K562 (cell line): ENCODE results near the gene MXRA7. TPM values are rescaled to one million over a fixed set of nuclear protein-coding genes. Genes with fewer than 3 reads are reported as not detected.

Experiments used
- ATF4 ChIP-seq: fragments of 450-650 bp; formaldehyde crosslinking; IDR thresholded peaks from 2 replicates; pipeline ENCODE4 v1.4.0; 2022; ENCODE audit warnings: mild to moderate bottlenecking, moderate library complexity
- CAMTA2 ChIP-seq: fragments of 250-450 bp; sonication (Bioruptor Pico); conservative IDR thresholded peaks from 2 replicates; pipeline ENCODE4 v1.5.1; 2022
- CHCHD3 ChIP-seq: fragments of 250-450 bp; sonication (Bioruptor Pico); IDR thresholded peaks from 2 replicates; pipeline ENCODE4 v2.1.2; 2022; ENCODE audit warnings: mild to moderate bottlenecking
- CHD1 ChIP-seq: fragments of 200-600 bp; sonication (generic); IDR thresholded peaks from one replicate; pipeline ENCODE4 v1.6.1; 2012; ENCODE audit warnings: mild to moderate bottlenecking, moderate library complexity, low read length, inconsistent platforms
- CREM ChIP-seq: IDR thresholded peaks from 2 replicates; pipeline ENCODE4 v1.6.1; 2014; ENCODE audit warnings: antibody characterized with exemption, low read depth
- EHMT2 ChIP-seq: fragments of 450-650 bp; IDR thresholded peaks from 2 replicates; pipeline ENCODE4 v1.6.1; 2018; ENCODE audit warnings: antibody characterized with exemption
- ESRRB ChIP-seq: fragments of 250-450 bp; sonication (Bioruptor Pico); IDR thresholded peaks from 2 replicates; pipeline ENCODE4 v1.5.0; 2020; ENCODE audit warnings: mild to moderate bottlenecking, moderate library complexity, borderline replicate concordance
- EWSR1 ChIP-seq: fragments of 450-650 bp; IDR thresholded peaks from 2 replicates; pipeline ENCODE4 v1.6.1; 2018; ENCODE audit warnings: borderline replicate concordance, mild to moderate bottlenecking, low read depth, moderate library complexity; ENCODE audit not compliant: partially characterized antibody
- FOXA1 ChIP-seq: fragments of 450-650 bp; IDR thresholded peaks from 2 replicates; pipeline ENCODE4 v1.6.1; 2016; ENCODE audit warnings: mild to moderate bottlenecking, borderline replicate concordance
- FOXA3 ChIP-seq, 2 experiments: fragments of 450-650 bp in 1 of 2; sonication (generic) in 1 of 2; formaldehyde crosslinking; IDR thresholded peaks in 1 of 2; conservative IDR thresholded peaks in 1 of 2; 2 replicates each; pipeline versions ENCODE4 v1.4.0 to v1.8.0; 2020 to 2022; ENCODE audit warnings: mild to moderate bottlenecking in 2 of 2, missing genetic modification reagents in 1 of 2
- GTF2F1 ChIP-seq: IDR thresholded peaks from 2 replicates; pipeline ENCODE4 v1.6.1; 2011; ENCODE audit warnings: low read depth, low read length, improper control_type of control experiment
- HDAC6 ChIP-seq: IDR thresholded peaks from 2 replicates; pipeline ENCODE4 v1.6.1; 2012; ENCODE audit warnings: low read depth, mild to moderate bottlenecking, control low read depth, inconsistent platforms, low read length, moderate library complexity
- KLF13 ChIP-seq: fragments of 450-650 bp; IDR thresholded peaks from 2 replicates; pipeline ENCODE4 v1.6.1; 2016; ENCODE audit warnings: missing genetic modification characterization, low read depth, mild to moderate bottlenecking, missing compliant biosample characterization, moderate library complexity, borderline replicate concordance
- MBD2 ChIP-seq: sonication (generic); IDR thresholded peaks from 2 replicates; pipeline ENCODE4 v1.6.1; 2016; ENCODE audit warnings: low read depth, borderline replicate concordance
- MNT ChIP-seq, 2 experiments: fragments of 450-650 bp; conservative IDR thresholded peaks; 2 replicates each; pipeline ENCODE4 v1.6.1; 2017; ENCODE audit warnings: mild to moderate bottlenecking in 2 of 2, moderate library complexity in 2 of 2
- MTF1 ChIP-seq: fragments of 250-450 bp; sonication (Bioruptor Pico); IDR thresholded peaks from 2 replicates; pipeline ENCODE4 v1.9.0; 2021; ENCODE audit warnings: moderate library complexity, mild to moderate bottlenecking, inconsistent platforms, borderline replicate concordance
- NCOA4 ChIP-seq: fragments of 450-650 bp; IDR thresholded peaks from 2 replicates; pipeline ENCODE4 v1.6.1; 2018; ENCODE audit warnings: mild to moderate bottlenecking; ENCODE audit not compliant: partially characterized antibody
- PHB ChIP-seq: fragments of 250-450 bp; sonication (Bioruptor Pico); IDR thresholded peaks from 2 replicates; pipeline ENCODE4 v1.5.0; 2021
- RBM15 ChIP-seq: fragments of 200-400 bp; formaldehyde crosslinking; IDR thresholded peaks from 2 replicates; pipeline ENCODE4 v1.6.1; 2018; ENCODE audit warnings: mild to moderate bottlenecking, low read length, moderate library complexity; ENCODE audit not compliant: insufficient read depth
- SMAD2 ChIP-seq: fragments of 150-350 bp; IDR thresholded peaks from 2 replicates; pipeline ENCODE4 v1.6.1; 2014; ENCODE audit warnings: low read depth, mild to moderate bottlenecking, low read length
- TRIM28 ChIP-seq: fragments of 450-650 bp; IDR thresholded peaks from 2 replicates; pipeline ENCODE4 v1.6.1; 2017
- XRCC4 ChIP-seq: IDR thresholded peaks from one replicate; pipeline ENCODE4 v1.6.1; 2011; ENCODE audit not compliant: insufficient read depth, insufficient read length; ENCODE audit errors: extremely low read depth
- ZKSCAN1 ChIP-seq: fragments of 150-350 bp; IDR thresholded peaks from 2 replicates; pipeline ENCODE4 v1.6.1; 2016; ENCODE audit warnings: low read depth, low read length
- ZKSCAN3 ChIP-seq: fragments of 250-450 bp; sonication (Bioruptor Pico); IDR thresholded peaks from 2 replicates; pipeline ENCODE4 v1.4.0; 2020
- ZNF12 ChIP-seq: sonication (generic); formaldehyde crosslinking; IDR thresholded peaks from 2 replicates; pipeline ENCODE4 v1.4.0; 2020; ENCODE audit warnings: mild to moderate bottlenecking, missing genetic modification reagents
- ZNF24 ChIP-seq: fragments of 450-650 bp; IDR thresholded peaks from 2 replicates; pipeline ENCODE4 v1.6.1; 2016
- ZNF274 ChIP-seq: IDR thresholded peaks from 2 replicates; pipeline ENCODE4 v1.6.1; 2011; ENCODE audit warnings: low read depth, mild to moderate bottlenecking, low read length, moderate library complexity, borderline replicate concordance
- ZNF316 ChIP-seq: fragments of 450-650 bp; IDR thresholded peaks from 2 replicates; pipeline ENCODE4 v1.6.1; 2016
- ZNF324 ChIP-seq: fragments of 250-450 bp; sonication (Bioruptor Pico); IDR thresholded peaks from 2 replicates; pipeline ENCODE4 v1.4.0; 2020; ENCODE audit warnings: mild to moderate bottlenecking
- ZNF431 ChIP-seq: sonication (generic); formaldehyde crosslinking; IDR thresholded peaks from 2 replicates; pipeline ENCODE4 v1.8.0; 2022; ENCODE audit warnings: mild to moderate bottlenecking, missing genetic modification reagents
- ZNF717 ChIP-seq: fragments of 250-450 bp; sonication (Bioruptor Pico); IDR thresholded peaks from 2 replicates; pipeline ENCODE4 v1.5.0; 2021
- ZNF77 ChIP-seq: fragments of 250-450 bp; sonication (Bioruptor Pico); IDR thresholded peaks from 2 replicates; pipeline ENCODE4 v1.5.0; 2020
- polyA plus RNA-seq, 8 experiments: library from polyadenylated mRNA; depleted of rRNA in 4 of 8; stranded (reverse) in 5 of 8; unstranded in 3 of 8; fragments of >200 nt; fragmentation: Nextera tagmentation in 2 of 8; fragmentation: Illumina TruSeq in 1 of 8; extraction: Ambion mirVana in 2 of 8; extraction: Trizol in 1 of 8; gene quantifications; 2 replicates each; pipeline versions ENCODE4 v1.2.1 to v1.2.3, GENCODE V29; 2011 to 2014; ENCODE audit warnings: inconsistent platforms in 1 of 8, missing spikeins in 1 of 8
- total RNA-seq, 7 experiments: library from RNA; depleted of rRNA in 6 of 7; stranded (reverse); fragments of >200 nt in 6 of 7; fragmentation: Illumina TruSeq in 2 of 7; extraction: Trizol in 2 of 7; gene quantifications; 2 replicates each; pipeline versions ENCODE4 v1.2.1 to v1.2.3, GENCODE V29; 2011 to 2021; ENCODE audit warnings: low replicate concordance in 1 of 7

Gene MXRA7
- total and polyA plus RNA-seq, 9 of the 15 experiments (the other 6 are each of a cell fraction or from before 2014, with no cell fraction given) = 2.6 to 38.4 (median 14.3) TPM

- TF ChIP-seq PHB (CRISPR knock-in tag) (no peak), EHMT2 (peak; percentile 59), ZNF431 (CRISPR knock-in tag) (no peak), ZNF77 (CRISPR knock-in tag) (no peak), SMAD2 (no peak), XRCC4 (no peak), CHD1 (no peak), CHCHD3 (CRISPR knock-in tag) (no peak), ATF4 (CRISPR knock-in tag) (peak; percentile 71), ESRRB (CRISPR knock-in tag) (no peak), ZNF316 (no peak), MBD2 (no peak), MNT (conservative IDR thresholded peaks at IDR 0.05) (0 out of 4 replicates have a peak, but pooled peaks of 1 of the 2 experiments have one; percentile 26), FOXA1 (no peak), ZNF24 (no peak), FOXA3 (CRISPR knock-in tag; conservative IDR thresholded peaks at IDR 0.05 in 1 of 2, IDR thresholded peaks at IDR 0.05 in 1 of 2) (no peak), ZKSCAN3 (no peak), RBM15 (no peak), MTF1 (no peak), HDAC6 (no peak), NCOA4 (no peak), GTF2F1 (no peak), ZNF12 (CRISPR knock-in tag) (no peak), ZNF717 (CRISPR knock-in tag) (no peak), ZNF324 (CRISPR knock-in tag) (no peak), CREM (no peak), CAMTA2 (CRISPR knock-in tag) (no peak), EWSR1 (no peak), TRIM28 (no peak), ZKSCAN1 (no peak), KLF13 (tag) (no peak), ZNF274 (no peak)
These were observed 12.9 kb downstream of the MXRA7 start (continued) for GRCh38 chr17:76697702-76698465.
